ENCODE measurements around the gene THAP10.

- no peak for TF ChIP-seq EZH2phosphoT487 (IDR thresholded peaks at IDR 0.05; ENCODE audit: insufficient read depth, low read depth)
- TF ChIP-seq EZH2 (IDR thresholded peaks at IDR 0.05; ENCODE audit: insufficient read depth, poor library complexity, severe bottlenecking): no peak
These were observed 57.2 kb downstream of the THAP10 start for GRCh38 chr15:70834999-70835398.
